ENCODE results near the gene DUSP1.

Gene DUSP1

DNA sequence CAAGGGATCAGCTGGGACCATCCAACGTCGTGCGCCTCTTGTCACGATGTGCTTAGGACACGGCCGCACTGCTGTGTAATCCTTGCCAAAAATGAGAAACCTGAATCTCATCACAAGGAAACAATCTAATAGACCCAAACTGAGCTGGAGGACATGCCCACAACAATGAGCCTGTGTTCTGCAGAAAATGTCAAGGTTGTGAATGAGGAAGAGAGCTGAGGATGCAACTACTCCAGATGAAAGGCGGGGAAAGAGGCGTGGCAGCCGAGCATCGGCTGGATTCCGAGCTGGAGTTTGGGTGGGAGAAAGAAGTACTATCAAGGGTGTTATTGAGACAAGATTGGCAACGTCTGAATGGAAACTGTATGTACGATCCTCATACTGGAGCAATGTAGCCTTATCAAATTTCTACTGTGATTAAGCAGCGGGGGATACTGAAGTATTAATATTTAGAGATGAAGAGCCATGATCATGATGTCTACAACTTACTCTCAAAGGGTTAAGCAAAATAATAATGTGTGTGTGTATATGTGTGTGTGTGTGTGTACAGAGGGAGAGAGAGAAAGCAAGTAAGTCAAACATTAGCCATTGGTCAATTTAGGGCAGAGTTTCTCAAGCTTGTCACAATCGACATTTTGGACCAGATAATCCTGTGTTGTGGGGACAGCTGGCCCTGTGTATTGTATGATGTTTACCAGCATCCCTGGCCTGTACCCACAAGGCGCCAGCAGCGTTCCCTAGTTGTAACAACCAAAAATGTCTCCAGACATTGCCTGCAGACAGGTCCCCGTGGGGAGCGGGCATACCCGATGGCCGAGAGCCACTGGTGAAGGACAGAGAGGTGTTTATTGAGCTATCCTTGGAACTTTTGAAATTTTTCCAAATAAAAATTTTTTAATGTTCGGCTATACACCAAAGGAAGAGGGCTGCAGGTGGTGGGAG, 46.5 kb downstream of the DUSP1 start:
- Mint-ChIP-seq H3K27me3 (ENCODE audit: low read depth) (no peaks in the 10 kb centered on the region), H3K27ac (no peak overlapping the region), H3K4me1 (ENCODE audit: low read depth) (no peaks in the 10 kb centered on the region), H3K4me3 (no peak overlapping the region), H3K9me3 (no peaks in the 10 kb centered on the region), H3K36me3 (ENCODE audit: low read depth) (no peaks in the 10 kb centered on the region)

DNA sequence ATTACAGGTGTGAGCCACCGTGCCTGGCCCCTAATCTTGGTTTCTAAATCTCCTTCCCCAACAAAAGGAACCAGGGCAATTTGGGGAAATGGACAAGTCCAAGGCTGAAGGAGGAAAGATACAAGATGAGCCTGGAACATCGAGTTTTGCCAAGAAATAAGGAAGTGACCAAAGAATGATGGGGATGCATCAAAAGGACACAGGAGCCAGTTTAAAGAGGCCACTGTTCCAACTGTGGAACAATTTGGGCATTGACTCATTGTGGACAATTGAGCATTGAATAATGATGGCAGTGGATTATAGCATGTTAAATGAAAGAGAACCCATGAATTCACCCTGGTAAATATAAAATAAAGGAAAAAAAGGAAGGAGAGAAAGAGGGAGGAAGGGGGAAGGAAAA, 47.5 kb downstream of the DUSP1 start:
- no peak overlapping the region for H3K4me3 Mint-ChIP-seq
- no peaks in the 10 kb centered on the region for H3K9me3 Mint-ChIP-seq

DNA sequence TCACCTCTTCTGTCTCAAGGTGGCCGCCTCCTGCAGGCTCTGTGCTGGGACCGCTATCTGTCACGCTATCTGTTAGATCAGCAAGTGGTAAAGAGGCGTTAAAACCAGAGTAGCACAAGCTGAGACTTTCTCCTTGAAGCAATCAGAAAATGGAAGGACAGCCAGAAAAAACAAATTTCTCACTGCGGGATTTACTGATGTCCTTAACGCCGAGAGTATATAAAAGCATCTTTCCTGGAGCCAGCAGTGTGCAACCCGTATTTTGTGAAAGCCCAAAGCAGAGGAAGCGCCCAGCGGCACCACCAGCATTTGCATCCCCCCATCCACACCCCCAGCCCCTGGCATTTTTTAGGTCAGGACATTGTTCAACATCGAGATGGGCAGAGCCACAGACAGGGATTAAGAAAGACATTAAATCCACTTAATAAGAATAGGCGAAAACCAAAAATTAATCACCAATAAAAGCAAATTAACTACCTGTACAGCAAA, 48.6 kb downstream of the DUSP1 start:
- no peaks in the 10 kb centered on the region for H3K9me3 Mint-ChIP-seq
- H3K36me3 Mint-ChIP-seq (ENCODE audit: low read depth) = no peaks in the 10 kb centered on the region
- no peak overlapping the region for H3K4me3 Mint-ChIP-seq
- no peaks in the 10 kb centered on the region for H3K4me1 Mint-ChIP-seq (ENCODE audit: low read depth)
- no peaks in the 10 kb centered on the region for H3K27me3 Mint-ChIP-seq (ENCODE audit: low read depth)
- no peak overlapping the region for H3K27ac Mint-ChIP-seq

More for the DNA sequence above, 47.5 kb downstream of the DUSP1 start:
- no peaks in the 10 kb centered on the region for H3K36me3 Mint-ChIP-seq (ENCODE audit: low read depth)
- no peak overlapping the region for H3K27ac Mint-ChIP-seq
- H3K4me1 Mint-ChIP-seq (ENCODE audit: low read depth) = no peaks in the 10 kb centered on the region
- H3K27me3 Mint-ChIP-seq (ENCODE audit: low read depth) = no peaks in the 10 kb centered on the region

DNA sequence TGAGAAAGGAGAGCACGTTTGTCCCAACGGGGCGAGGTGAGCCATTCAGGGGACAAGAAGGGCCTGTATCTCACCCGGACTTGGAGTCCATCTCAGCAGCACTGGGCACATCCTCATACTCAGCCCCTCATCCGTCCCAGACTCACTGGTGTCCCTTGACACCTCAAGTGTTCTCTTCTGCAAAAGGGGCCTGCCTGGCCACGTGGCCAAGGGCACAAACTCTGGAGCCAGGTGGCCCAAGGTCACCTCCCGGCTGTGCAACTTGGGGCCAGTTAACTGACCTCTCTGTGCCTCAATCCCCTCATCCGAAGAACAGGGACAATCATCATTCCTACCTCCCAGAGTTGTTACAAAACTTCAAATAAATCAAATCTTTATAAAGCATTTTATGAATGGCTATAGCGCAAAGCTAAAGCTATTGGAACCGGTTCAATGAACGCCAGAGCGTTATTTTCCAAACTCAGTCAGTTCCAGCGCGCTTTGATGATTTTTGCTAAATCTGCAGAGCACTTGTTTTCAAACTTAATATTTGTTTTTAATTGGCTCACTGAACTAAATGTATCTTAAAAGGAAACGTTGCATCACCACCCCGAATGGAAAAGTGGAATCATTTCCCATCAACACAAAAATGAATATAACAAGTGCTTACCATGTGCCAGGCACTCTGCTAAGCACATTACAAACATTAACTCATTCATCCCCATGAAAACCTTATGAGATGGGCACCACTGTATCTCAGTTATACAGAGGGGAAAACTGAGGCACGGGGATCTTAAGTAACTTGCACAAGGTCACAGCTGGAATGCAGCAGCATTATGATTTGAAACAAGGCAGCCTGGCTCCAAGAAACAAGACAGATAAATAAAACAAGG, 49.3 kb downstream of the DUSP1 start:
- no peak overlapping the region for H3K4me3 Mint-ChIP-seq
- H3K27ac Mint-ChIP-seq = no peak overlapping the region
- no peaks in the 10 kb centered on the region for H3K9me3 Mint-ChIP-seq
- no peaks in the 10 kb centered on the region for H3K27me3 Mint-ChIP-seq (ENCODE audit: low read depth)
- H3K4me1 Mint-ChIP-seq (ENCODE audit: low read depth) = peaks cover 2% of the 10 kb centered on the region
- H3K36me3 Mint-ChIP-seq (ENCODE audit: low read depth) = no peaks in the 10 kb centered on the region

DNA sequence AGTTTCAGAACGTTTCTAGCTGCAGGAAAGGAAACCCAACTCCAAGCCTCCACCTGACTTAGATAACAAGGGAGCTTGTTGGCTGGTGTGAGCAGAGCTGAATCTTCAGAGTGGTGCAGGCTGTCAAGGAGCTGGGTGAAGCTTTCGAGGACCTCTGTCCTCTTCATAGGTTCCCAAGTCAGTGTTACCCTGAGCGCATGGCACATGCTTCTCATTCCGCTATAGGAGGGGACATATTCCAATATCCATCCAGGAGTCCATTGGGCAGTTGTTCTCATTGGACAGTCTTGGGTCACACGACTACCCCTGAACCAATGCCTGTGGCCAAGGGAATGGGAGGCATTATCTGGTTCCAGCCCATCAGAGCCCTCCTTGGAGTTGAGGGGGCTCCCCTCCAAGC, 50.3 kb downstream of the DUSP1 start:
- Mint-ChIP-seq H3K4me1 (ENCODE audit: low read depth) (peaks cover 2% of the 10 kb centered on the region), H3K4me3 (no peak overlapping the region), H3K27me3 (ENCODE audit: low read depth) (no peaks in the 10 kb centered on the region), H3K36me3 (ENCODE audit: low read depth) (no peaks in the 10 kb centered on the region), H3K27ac (no peak overlapping the region), H3K9me3 (no peaks in the 10 kb centered on the region)

DNA sequence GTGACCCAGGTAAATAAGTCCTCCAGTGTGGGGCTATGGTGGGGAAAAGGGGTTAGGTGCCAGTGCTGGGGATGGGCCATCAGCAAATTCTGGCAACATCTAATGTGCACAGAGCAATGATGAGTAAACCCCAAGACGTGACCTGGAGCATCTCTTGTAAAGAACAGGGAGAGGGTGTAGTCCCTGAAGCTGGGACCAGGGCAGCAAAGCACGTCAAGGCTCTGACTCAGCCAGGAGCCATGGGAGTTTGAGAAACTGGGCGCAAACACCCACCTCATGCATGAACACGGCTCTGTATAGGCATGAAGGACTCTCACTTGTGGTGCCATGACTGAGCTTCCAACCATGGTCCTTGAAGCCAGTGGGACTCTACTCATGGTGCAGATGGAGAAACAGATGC, 51.8 kb downstream of the DUSP1 start:
- Mint-ChIP-seq H3K27ac (no peak overlapping the region), H3K4me1 (ENCODE audit: low read depth) (peaks cover 2% of the 10 kb centered on the region), H3K36me3 (ENCODE audit: low read depth) (no peaks in the 10 kb centered on the region), H3K4me3 (no peak overlapping the region), H3K27me3 (ENCODE audit: low read depth) (no peaks in the 10 kb centered on the region), H3K9me3 (no peaks in the 10 kb centered on the region)

DNA sequence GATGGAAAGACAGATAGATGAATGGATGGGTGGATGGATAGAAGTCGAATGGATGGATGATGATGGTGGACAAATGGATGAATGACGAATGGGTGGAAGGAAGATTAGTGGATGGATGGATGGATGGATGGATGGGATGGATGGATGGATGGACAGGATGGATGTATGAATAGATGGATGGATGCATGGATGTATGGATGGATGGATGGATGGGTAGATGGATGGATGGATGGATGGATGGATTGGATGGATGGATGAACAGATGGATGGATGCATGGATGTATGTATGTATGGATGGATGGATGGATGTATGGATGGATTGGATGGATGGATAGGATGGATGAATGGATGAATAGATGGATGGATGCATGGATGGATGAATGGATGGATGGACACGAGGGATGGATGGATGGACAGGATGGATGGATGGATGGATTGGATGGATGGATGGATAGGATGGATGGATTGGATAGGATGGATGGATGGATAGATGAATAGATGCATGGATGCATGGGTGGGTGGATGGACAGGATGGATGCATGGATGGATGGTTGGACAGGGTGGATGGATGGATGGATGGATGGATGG, 52.4 kb downstream of the DUSP1 start:
- no peaks in the 10 kb centered on the region for H3K27me3 Mint-ChIP-seq (ENCODE audit: low read depth)
- peaks cover 2% of the 10 kb centered on the region for H3K4me1 Mint-ChIP-seq (ENCODE audit: low read depth)
- H3K9me3 Mint-ChIP-seq = no peaks in the 10 kb centered on the region
- H3K4me3 Mint-ChIP-seq = no peak overlapping the region
- no peaks in the 10 kb centered on the region for H3K36me3 Mint-ChIP-seq (ENCODE audit: low read depth)
- H3K27ac Mint-ChIP-seq = no peak overlapping the region

Data from T-helper 1 cell treated with Interleukin-12 subunit alpha and Interleukin-12 subunit beta and Interleukin-4 antibody, amounts not matched to agents 30 μg/mL and 1 μg/mL, for 36 hours (primary cell).